ENCODE measurements around the gene CCDC154.

The CCDC154 gene

GRCh38 chr16:1408171-1408837 lies 36.1 kb downstream of the CCDC154 start:
- no peaks in the 10 kb centered on the region for H4K20me1 ChIP-seq (ENCODE audit: low read depth, low read length)
- H3K36me3 ChIP-seq (ENCODE audit: low read length), result no peaks in the 10 kb centered on the region
- H3K27me3 ChIP-seq (ENCODE audit: low read length), result no peaks in the 10 kb centered on the region
- peak overlapping the region; percentile 75 for H3K4me2 ChIP-seq (ENCODE audit: low read depth, low read length, poor library complexity, severe bottlenecking)
- peak overlapping the region; percentile 20 for H2AFZ ChIP-seq (ENCODE audit: low read depth, low read length, severe bottlenecking)
- TF ChIP-seq EZH2phosphoT487 (conservative IDR thresholded peaks at IDR 0.05; ENCODE audit: low read length), result no peak
- TF ChIP-seq, protein P1, sequence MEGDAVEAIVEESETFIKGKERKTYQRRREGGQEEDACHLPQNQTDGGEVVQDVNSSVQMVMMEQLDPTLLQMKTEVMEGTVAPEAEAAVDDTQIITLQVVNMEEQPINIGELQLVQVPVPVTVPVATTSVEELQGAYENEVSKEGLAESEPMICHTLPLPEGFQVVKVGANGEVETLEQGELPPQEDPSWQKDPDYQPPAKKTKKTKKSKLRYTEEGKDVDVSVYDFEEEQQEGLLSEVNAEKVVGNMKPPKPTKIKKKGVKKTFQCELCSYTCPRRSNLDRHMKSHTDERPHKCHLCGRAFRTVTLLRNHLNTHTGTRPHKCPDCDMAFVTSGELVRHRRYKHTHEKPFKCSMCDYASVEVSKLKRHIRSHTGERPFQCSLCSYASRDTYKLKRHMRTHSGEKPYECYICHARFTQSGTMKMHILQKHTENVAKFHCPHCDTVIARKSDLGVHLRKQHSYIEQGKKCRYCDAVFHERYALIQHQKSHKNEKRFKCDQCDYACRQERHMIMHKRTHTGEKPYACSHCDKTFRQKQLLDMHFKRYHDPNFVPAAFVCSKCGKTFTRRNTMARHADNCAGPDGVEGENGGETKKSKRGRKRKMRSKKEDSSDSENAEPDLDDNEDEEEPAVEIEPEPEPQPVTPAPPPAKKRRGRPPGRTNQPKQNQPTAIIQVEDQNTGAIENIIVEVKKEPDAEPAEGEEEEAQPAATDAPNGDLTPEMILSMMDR (IDR thresholded peaks at IDR 0.05; ENCODE audit: insufficient read depth, low read length, poor library complexity, severe bottlenecking), result no peak
- peak overlapping the region; percentile 72 for H3K4me3 ChIP-seq (ENCODE audit: insufficient read depth, low read length, poor library complexity, severe bottlenecking)
- H3K9me2 ChIP-seq (replicated peaks; ENCODE audit: insufficient read depth, low read length), result no peaks in the 10 kb centered on the region
- H3K79me2 ChIP-seq (ENCODE audit: insufficient read depth, low read length), result peaks cover 7% of the 10 kb centered on the region; the same call in 1 of the 2 replicates
- no peak overlapping the region for H3K27ac ChIP-seq (ENCODE audit: low read depth, low read length)
- H3F3A ChIP-seq (ENCODE audit: insufficient read depth), result no peaks in the 10 kb centered on the region; the same call in 1 of the 2 replicates
- H3K9ac ChIP-seq (ENCODE audit: low read length), result peak overlapping the region; percentile 55
- no peaks in the 10 kb centered on the region for H3K9me3 ChIP-seq (ENCODE audit: insufficient read depth, low read length)

GRCh38 chr16:1407753-1408152 lies 36.6 kb downstream of the CCDC154 start:
- no peaks in the 10 kb centered on the region for H3K27me3 ChIP-seq (ENCODE audit: low read length)
- H4K20me1 ChIP-seq (ENCODE audit: low read depth, low read length), result no peaks in the 10 kb centered on the region
- H3K79me2 ChIP-seq (ENCODE audit: insufficient read depth, low read length), result peaks cover 7% of the 10 kb centered on the region; the same call in 1 of the 2 replicates
- peak overlapping the region; percentile 55 for H3K9ac ChIP-seq (ENCODE audit: low read length)
- H3K36me3 ChIP-seq (ENCODE audit: low read length), result no peaks in the 10 kb centered on the region
- no peaks in the 10 kb centered on the region for H3K9me2 ChIP-seq (replicated peaks; ENCODE audit: insufficient read depth, low read length)
- H2AFZ ChIP-seq (ENCODE audit: low read depth, low read length, severe bottlenecking), result no peak overlapping the region
- H3K9me3 ChIP-seq (ENCODE audit: insufficient read depth, low read length), result no peaks in the 10 kb centered on the region
- H3K4me3 ChIP-seq (ENCODE audit: insufficient read depth, low read length, poor library complexity, severe bottlenecking), result no peak overlapping the region
- H3F3A ChIP-seq (ENCODE audit: insufficient read depth), result no peaks in the 10 kb centered on the region; the same call in 1 of the 2 replicates
- no peak overlapping the region for H3K27ac ChIP-seq (ENCODE audit: low read depth, low read length)
- peak overlapping the region; percentile 75 for H3K4me2 ChIP-seq (ENCODE audit: low read depth, low read length, poor library complexity, severe bottlenecking)
- no peak for TF ChIP-seq EZH2phosphoT487 (conservative IDR thresholded peaks at IDR 0.05; ENCODE audit: low read length)
- TF ChIP-seq, protein P1 (IDR thresholded peaks at IDR 0.05; ENCODE audit: insufficient read depth, low read length, poor library complexity, severe bottlenecking), result no peak

GRCh38 chr16:1403733-1404132 lies 40.6 kb downstream of the CCDC154 start:
- Histone ChIP-seq H3K36me3 (ENCODE audit: low read length) (no peaks in the 10 kb centered on the region), H3K9me2 (replicated peaks; ENCODE audit: insufficient read depth, low read length) (no peaks in the 10 kb centered on the region), H3K27ac (ENCODE audit: low read depth, low read length) (no peak overlapping the region), H3K79me2 (ENCODE audit: insufficient read depth, low read length) (peaks cover 7% of the 10 kb centered on the region; the same call in 1 of the 2 replicates), H4K20me1 (ENCODE audit: low read depth, low read length) (no peaks in the 10 kb centered on the region), H3F3A (ENCODE audit: insufficient read depth) (no peaks in the 10 kb centered on the region), H3K27me3 (ENCODE audit: low read length) (no peaks in the 10 kb centered on the region), H3K9ac (ENCODE audit: low read length) (no peak overlapping the region), H3K4me3 (ENCODE audit: insufficient read depth, low read length, poor library complexity, severe bottlenecking) (no peak overlapping the region), H3K4me2 (ENCODE audit: low read depth, low read length, poor library complexity, severe bottlenecking) (no peak overlapping the region), H2AFZ (ENCODE audit: low read depth, low read length, severe bottlenecking) (no peak overlapping the region), H3K9me3 (ENCODE audit: insufficient read depth, low read length) (no peaks in the 10 kb centered on the region)
- no peak for TF ChIP-seq EZH2phosphoT487 (conservative IDR thresholded peaks at IDR 0.05; ENCODE audit: low read length)
- TF ChIP-seq, protein P1 (IDR thresholded peaks at IDR 0.05; ENCODE audit: insufficient read depth, low read length, poor library complexity, severe bottlenecking), result no peak
